HG02763 (cell line): Measurements from ENCODE around the gene DNAH6.
"Not testable (repeated sequence)": the region's sequence is repeated elsewhere in the genome, so short reads cannot be mapped to it uniquely, and the experiment has no call there.

Source experiments
- ATAC-seq: cut with Tn5 transposase; IDR thresholded peaks from one replicate; pipeline ENCODE4 v1.9.1; 2021; ENCODE audit warnings: mild to moderate bottlenecking, moderate library complexity; ENCODE audit not compliant: unreplicated experiment

DNAH6 gene

GRCh38 chr2:84858937-84859336, 342.6 kb downstream of the DNAH6 start:
- no peak for ATAC-seq

GRCh38 chr2:84861539-84861938, 345.2 kb downstream of the DNAH6 start:
- ATAC-seq: no peak

GRCh38 chr2:84862006-84862405, 345.7 kb downstream of the DNAH6 start:
- ATAC-seq: no peak

GRCh38 chr2:84865181-84865783, 349.0 kb downstream of the DNAH6 start:
- ATAC-seq: no peak

GRCh38 chr2:84866122-84866521, 349.8 kb downstream of the DNAH6 start:
- no peak for ATAC-seq

- ATAC-seq: not testable (repeated sequence)
These were observed 352.0 kb downstream of the DNAH6 start for GRCh38 chr2:84868327-84868726.
